Natural killer cell treated with Interleukin-12 subunit alpha and Interleukin-12 subunit beta and Interleukin-15 and Interleukin-18, amount 100 ng/mL, for 72 hours (primary cell): Measurements from ENCODE around the gene URB1. TPM values are rescaled to one million over a fixed set of nuclear protein-coding genes. Genes with fewer than 3 reads are reported as not detected.
"Not testable (repeated sequence)": the region's sequence is repeated elsewhere in the genome, so short reads cannot be mapped to it uniquely, and the experiment has no call there.

Source experiments
- ATAC-seq, 2 donors: fragments of 150-1000 bp; cut with Tn5 transposase in 1 of 2; sonication (Bioruptor Pico), chemical (Tn5 transposase) in 1 of 2; 2 replicates each; pipeline ENCODE4 v1.10.0; 2021
- DNase-seq: peaks from one replicate; pipeline ENCODE4 v3.0.0; 2022; ENCODE audit warnings: low spot score
- H3K27ac Mint-ChIP-seq, 2 donors: 1 replicate in 1 of 2; 2 replicates in 1 of 2; pipeline ENCODE4 v1.8.0; 2022; ENCODE audit warnings: mixed read lengths in 2 of 2, mild to moderate bottlenecking in 1 of 2, moderate library complexity in 1 of 2
- H3K27me3 Mint-ChIP-seq, 2 donors: 1 replicate in 1 of 2; 2 replicates in 1 of 2; pipeline ENCODE4 v1.8.0; 2022; ENCODE audit warnings: mixed read lengths in 2 of 2
- H3K36me3 Mint-ChIP-seq: one replicate; pipeline ENCODE4 v1.8.0; 2022; ENCODE audit warnings: mixed read lengths
- H3K4me1 Mint-ChIP-seq, 2 donors: 1 replicate in 1 of 2; 2 replicates in 1 of 2; pipeline ENCODE4 v1.8.0; 2022; ENCODE audit warnings: low read depth in 2 of 2, mixed read lengths in 2 of 2, mild to moderate bottlenecking in 1 of 2
- H3K4me3 Mint-ChIP-seq: one replicate; pipeline ENCODE4 v1.8.0; 2022; ENCODE audit warnings: mixed read lengths
- H3K9me3 Mint-ChIP-seq: 2 replicates; pipeline ENCODE4 v1.8.0; 2022; ENCODE audit warnings: mixed read lengths
- total RNA-seq, 2 donors: library from RNA; stranded (reverse); gene quantifications; one replicate each; pipeline ENCODE4 v1.2.3, GENCODE V29; 2022

Gene URB1
- total RNA-seq, 2 donors from 2014 or later = 21.9 to 56.0 TPM

GRCh38 chr21:32321480-32321879 lies 71.3 kb downstream of the URB1 start:
- no peak overlapping the region for H3K27ac Mint-ChIP-seq
- ATAC-seq (no peak), DNase-seq (no peak)
- H3K4me1 Mint-ChIP-seq = peaks cover 0 to 6% of the 10 kb centered on the region in 2 donors
- H3K9me3 Mint-ChIP-seq = no peaks in the 10 kb centered on the region
- peaks cover 25% of the 10 kb centered on the region for H3K36me3 Mint-ChIP-seq
- no peaks in the 10 kb centered on the region for H3K27me3 Mint-ChIP-seq
- no peak overlapping the region for H3K4me3 Mint-ChIP-seq

GRCh38 chr21:32320726-32321125 lies 72.1 kb downstream of the URB1 start:
- DNase-seq = no peak
- no peaks in the 10 kb centered on the region for H3K27me3 Mint-ChIP-seq

DNA sequence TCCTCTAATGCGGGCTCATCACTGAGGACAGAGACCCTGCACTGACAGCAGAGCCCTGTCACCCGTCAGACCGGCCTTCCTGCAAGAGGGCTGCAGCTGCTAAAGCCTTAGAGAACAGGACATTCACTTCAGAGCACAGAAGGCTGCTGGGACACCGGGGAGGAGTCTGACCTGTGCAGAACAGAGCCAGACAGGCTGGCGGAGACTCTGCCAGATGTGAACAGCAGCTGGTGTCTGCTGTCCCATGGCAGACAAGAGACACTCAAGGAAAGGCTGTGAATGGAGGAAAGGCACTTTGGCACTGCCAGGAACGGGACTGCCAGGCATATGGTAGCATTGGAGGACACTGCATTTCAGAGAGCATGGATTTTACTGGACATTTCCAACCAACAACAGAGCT lies 72.8 kb downstream of the URB1 start:
- Mint-ChIP-seq H3K36me3 (peaks cover 18% of the 10 kb centered on the region), H3K27ac (no peak overlapping the region), H3K9me3 (no peaks in the 10 kb centered on the region), H3K4me1 (peaks cover 0 to 4% of the 10 kb centered on the region in 2 donors), H3K4me3 (no peak overlapping the region), H3K27me3 (no peaks in the 10 kb centered on the region)
- no peak for ATAC-seq
- no peak for DNase-seq

More at GRCh38 chr21:32320726-32321125, 72.1 kb downstream of the URB1 start:
- H3K36me3 Mint-ChIP-seq = peaks cover 24% of the 10 kb centered on the region
- H3K9me3 Mint-ChIP-seq = no peaks in the 10 kb centered on the region
- no peak for ATAC-seq
- peaks cover 0 to 9% of the 10 kb centered on the region in 2 donors for H3K4me1 Mint-ChIP-seq
- H3K27ac Mint-ChIP-seq = no peak overlapping the region
- H3K4me3 Mint-ChIP-seq = no peak overlapping the region

DNA sequence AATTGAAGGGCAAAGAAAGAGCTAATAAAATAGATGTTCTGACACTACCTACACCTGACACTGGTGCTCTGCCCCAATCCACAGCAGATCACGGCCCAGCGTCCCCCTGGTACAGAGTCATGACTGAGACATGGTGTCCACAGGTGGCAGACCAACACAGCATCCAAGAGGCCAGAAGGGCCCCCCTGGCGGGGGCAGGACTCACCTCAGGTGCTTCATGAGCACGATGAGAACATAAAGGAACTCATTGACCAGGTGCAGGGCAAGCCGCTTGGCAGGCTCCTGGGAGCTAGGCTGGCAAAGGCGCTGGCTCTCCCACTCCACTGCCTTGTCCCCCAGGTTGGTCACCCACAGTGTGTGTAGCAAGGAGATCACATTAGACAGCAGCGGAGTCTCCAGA lies 73.8 kb downstream of the URB1 start:
- Mint-ChIP-seq H3K27ac (no peak overlapping the region), H3K4me3 (no peak overlapping the region), H3K36me3 (peaks cover 11% of the 10 kb centered on the region), H3K9me3 (no peaks in the 10 kb centered on the region), H3K27me3 (no peaks in the 10 kb centered on the region), H3K4me1 (peaks cover 0 to 3% of the 10 kb centered on the region in 2 donors)
- ATAC-seq (no peak), DNase-seq (no peak)

DNA sequence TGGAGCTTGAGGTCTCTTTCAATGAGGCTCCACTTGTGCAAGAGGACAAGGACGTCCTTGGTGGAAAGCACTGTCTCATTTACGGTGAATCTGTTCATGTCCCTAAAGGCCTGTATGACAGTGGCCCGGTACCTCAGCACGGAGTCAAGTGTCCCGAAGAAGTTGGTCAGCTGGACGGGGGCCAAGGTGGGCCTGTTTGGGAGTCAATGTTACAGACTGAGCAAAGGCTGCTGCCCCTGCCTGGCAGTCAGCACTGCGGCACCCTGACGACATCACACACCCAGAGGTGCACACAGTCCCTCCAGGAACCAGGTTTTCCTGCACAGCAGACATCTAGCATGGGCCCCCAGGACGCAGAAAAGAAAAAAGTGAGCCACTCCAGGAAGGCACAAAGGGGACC lies 75.1 kb downstream of the URB1 start:
- peaks cover 0 to 3% of the 10 kb centered on the region in 2 donors for H3K4me1 Mint-ChIP-seq
- H3K36me3 Mint-ChIP-seq = peaks cover 11% of the 10 kb centered on the region
- no peaks in the 10 kb centered on the region for H3K9me3 Mint-ChIP-seq
- no peak for ATAC-seq
- H3K27ac Mint-ChIP-seq = no peak overlapping the region
- no peak for DNase-seq
- no peak overlapping the region for H3K4me3 Mint-ChIP-seq
- no peaks in the 10 kb centered on the region for H3K27me3 Mint-ChIP-seq

- H3K9me3 Mint-ChIP-seq = no peaks in the 10 kb centered on the region
- H3K36me3 Mint-ChIP-seq = peaks cover 10% of the 10 kb centered on the region
- H3K4me1 Mint-ChIP-seq = peaks cover 0 to 3% of the 10 kb centered on the region in 2 donors
- ATAC-seq = peak in 1 of 2 donors; percentile 4
- H3K27me3 Mint-ChIP-seq = no peaks in the 10 kb centered on the region
- DNase-seq = no peak
- no peak overlapping the region for H3K4me3 Mint-ChIP-seq
- H3K27ac Mint-ChIP-seq = no peak overlapping the region
Measured at GRCh38 chr21:32316361-32317215, 76.2 kb downstream of the URB1 start.

GRCh38 chr21:32315511-32316281 lies 77.1 kb downstream of the URB1 start:
- H3K27ac Mint-ChIP-seq = no peak overlapping the region
- no peaks in the 10 kb centered on the region for H3K9me3 Mint-ChIP-seq
- DNase-seq (no peak), ATAC-seq (no peak)
- no peaks in the 10 kb centered on the region for H3K27me3 Mint-ChIP-seq
- no peak overlapping the region for H3K4me3 Mint-ChIP-seq
- H3K36me3 Mint-ChIP-seq = peaks cover 4% of the 10 kb centered on the region
- peaks cover 0 to 3% of the 10 kb centered on the region in 2 donors for H3K4me1 Mint-ChIP-seq

GRCh38 chr21:32314806-32315205 lies 78.0 kb downstream of the URB1 start:
- Mint-ChIP-seq H3K4me1 (peaks cover 0 to 3% of the 10 kb centered on the region in 2 donors), H3K9me3 (no peaks in the 10 kb centered on the region), H3K36me3 (peaks cover 4% of the 10 kb centered on the region), H3K27me3 (no peaks in the 10 kb centered on the region), H3K4me3 (no peak overlapping the region), H3K27ac (no peak overlapping the region)
- DNase-seq (no peak), ATAC-seq (no peak)

- ATAC-seq (no peak), DNase-seq (no peak)
- H3K4me1 Mint-ChIP-seq = peaks cover 0 to 3% of the 10 kb centered on the region in 2 donors
- H3K36me3 Mint-ChIP-seq = peaks cover 4% of the 10 kb centered on the region
- H3K4me3 Mint-ChIP-seq = no peak overlapping the region
- H3K27ac Mint-ChIP-seq = no peak overlapping the region
- no peaks in the 10 kb centered on the region for H3K9me3 Mint-ChIP-seq
- H3K27me3 Mint-ChIP-seq = no peaks in the 10 kb centered on the region
Measured at GRCh38 chr21:32312976-32313375, 79.8 kb downstream of the URB1 start.

DNA sequence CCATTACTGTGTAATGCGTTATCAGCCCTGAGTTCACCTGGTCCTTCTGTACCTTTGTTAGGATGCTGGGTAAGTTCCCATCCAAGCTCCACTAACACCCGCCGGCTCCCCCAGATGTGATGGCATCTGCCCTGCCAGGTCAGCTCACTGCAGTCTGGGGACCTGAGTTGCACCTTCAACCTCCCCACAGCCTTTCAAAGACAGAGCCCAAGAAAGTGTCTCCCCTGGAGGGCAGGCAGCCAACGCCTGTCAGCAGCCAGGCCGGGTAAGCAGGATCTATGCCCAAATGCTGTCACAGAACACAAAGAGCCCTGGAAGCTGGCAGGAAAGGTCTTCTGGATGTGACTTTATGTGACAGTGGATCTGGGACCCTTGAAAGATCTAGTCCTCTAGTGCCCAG lies 80.5 kb downstream of the URB1 start:
- DNase-seq = no peak
- Mint-ChIP-seq H3K27ac (no peak overlapping the region), H3K9me3 (no peaks in the 10 kb centered on the region), H3K27me3 (no peaks in the 10 kb centered on the region), H3K4me1 (peaks cover 0 to 3% of the 10 kb centered on the region in 2 donors), H3K4me3 (no peak overlapping the region), H3K36me3 (peaks cover 4% of the 10 kb centered on the region)
- ATAC-seq = no peak

- no peak overlapping the region for H3K4me3 Mint-ChIP-seq
- DNase-seq (no peak), ATAC-seq (no peak)
- peaks cover 0 to 3% of the 10 kb centered on the region in 2 donors for H3K4me1 Mint-ChIP-seq
- peaks cover 4% of the 10 kb centered on the region for H3K36me3 Mint-ChIP-seq
- no peak overlapping the region for H3K27ac Mint-ChIP-seq
- H3K9me3 Mint-ChIP-seq = no peaks in the 10 kb centered on the region
- H3K27me3 Mint-ChIP-seq = no peaks in the 10 kb centered on the region
Measured at GRCh38 chr21:32311621-32312020, 81.2 kb downstream of the URB1 start.

GRCh38 chr21:32310976-32311375 lies 81.8 kb downstream of the URB1 start:
- not testable (repeated sequence) for H3K27ac Mint-ChIP-seq, H3K4me3 Mint-ChIP-seq, H3K4me1 Mint-ChIP-seq, H3K27me3 Mint-ChIP-seq, H3K36me3 Mint-ChIP-seq, ATAC-seq, H3K9me3 Mint-ChIP-seq, DNase-seq

DNA sequence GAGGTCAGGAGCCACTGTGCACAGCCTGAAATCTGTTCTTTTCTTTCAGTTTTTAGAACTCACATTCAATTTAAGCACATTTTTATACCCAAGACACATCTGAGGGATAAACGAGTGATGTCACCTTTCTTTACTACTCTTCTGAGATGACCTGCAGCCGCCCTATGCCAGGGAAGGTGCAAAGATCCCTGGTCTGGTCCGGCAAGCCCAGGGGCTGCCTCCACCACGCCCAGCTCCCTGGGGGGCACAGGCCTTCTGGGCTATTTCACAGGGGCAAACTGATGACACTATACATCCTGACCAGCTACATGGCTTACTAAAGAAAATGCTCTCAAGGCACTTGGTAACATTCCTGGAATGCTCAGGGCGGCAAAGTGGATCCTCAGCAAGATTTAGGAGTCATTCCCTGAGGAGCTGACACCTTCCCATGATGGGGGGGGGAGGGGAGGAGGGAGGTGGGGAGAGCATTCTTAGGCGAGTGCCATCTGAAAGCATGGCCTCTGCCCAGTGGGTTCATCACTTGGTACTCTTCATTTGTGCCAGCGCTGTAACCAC lies 82.8 kb downstream of the URB1 start:
- Mint-ChIP-seq H3K4me1 (peaks cover 0 to 2% of the 10 kb centered on the region in 2 donors), H3K27me3 (no peaks in the 10 kb centered on the region), H3K36me3 (peaks cover 4% of the 10 kb centered on the region), H3K9me3 (no peaks in the 10 kb centered on the region), H3K27ac (no peak overlapping the region), H3K4me3 (no peak overlapping the region)
- DNase-seq (no peak), ATAC-seq (no peak)

DNA sequence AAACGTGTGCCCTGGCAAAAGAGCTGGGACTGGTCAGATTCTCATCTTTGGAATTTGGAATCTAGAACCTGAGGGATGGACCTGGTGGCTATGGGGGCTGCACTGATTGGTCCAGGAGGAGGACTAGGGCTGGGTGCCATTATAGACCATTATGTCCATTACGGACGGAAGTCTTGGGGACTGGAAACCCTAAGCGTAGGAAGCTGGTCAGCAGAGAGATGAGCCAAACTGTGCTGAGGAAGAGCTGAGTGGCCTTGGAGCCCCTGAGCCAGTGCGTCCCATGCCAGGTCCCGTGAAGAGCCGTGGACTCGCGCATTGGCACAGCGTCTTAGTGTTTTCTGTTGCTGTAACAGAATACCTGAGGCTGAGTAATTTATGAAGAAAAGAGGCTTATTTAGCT lies 84.1 kb downstream of the URB1 start:
- no peaks in the 10 kb centered on the region for H3K9me3 Mint-ChIP-seq
- ATAC-seq (no peak), DNase-seq (no peak)
- H3K36me3 Mint-ChIP-seq = peaks cover 4% of the 10 kb centered on the region
- H3K27me3 Mint-ChIP-seq = no peaks in the 10 kb centered on the region
- peaks cover 0 to 2% of the 10 kb centered on the region in 2 donors for H3K4me1 Mint-ChIP-seq
- H3K27ac Mint-ChIP-seq = no peak overlapping the region
- no peak overlapping the region for H3K4me3 Mint-ChIP-seq
